GM15510 (cell line): ENCODE data around the gene FAM47E.

ENCODE experiments used
- POLR2A ChIP-seq: IDR thresholded peaks from 3 replicates; pipeline ENCODE4 v1.6.1; 2011; ENCODE audit warnings: borderline replicate concordance; ENCODE audit not compliant: insufficient read length; ENCODE audit errors: extremely low read depth

Gene FAM47E

DNA sequence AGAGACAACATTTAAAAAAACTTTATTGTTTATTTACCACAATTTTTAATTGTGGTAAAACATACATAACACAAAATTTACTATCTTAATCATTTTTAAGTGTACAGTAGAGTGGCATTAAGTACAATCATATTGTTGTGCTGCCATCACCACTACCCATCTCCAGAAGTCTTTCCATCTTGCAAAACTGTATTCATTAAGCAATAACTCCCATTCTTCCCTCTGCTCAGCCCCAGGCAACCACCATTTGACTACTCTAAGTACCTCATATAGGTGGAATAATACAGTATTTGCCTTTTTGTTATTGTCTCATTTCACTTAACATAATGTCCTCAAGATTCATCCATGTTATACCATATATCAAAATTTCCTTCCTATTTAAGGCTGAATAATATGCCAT, 12.8 kb upstream of the FAM47E start:
- TF ChIP-seq POLR2A: no peak

DNA sequence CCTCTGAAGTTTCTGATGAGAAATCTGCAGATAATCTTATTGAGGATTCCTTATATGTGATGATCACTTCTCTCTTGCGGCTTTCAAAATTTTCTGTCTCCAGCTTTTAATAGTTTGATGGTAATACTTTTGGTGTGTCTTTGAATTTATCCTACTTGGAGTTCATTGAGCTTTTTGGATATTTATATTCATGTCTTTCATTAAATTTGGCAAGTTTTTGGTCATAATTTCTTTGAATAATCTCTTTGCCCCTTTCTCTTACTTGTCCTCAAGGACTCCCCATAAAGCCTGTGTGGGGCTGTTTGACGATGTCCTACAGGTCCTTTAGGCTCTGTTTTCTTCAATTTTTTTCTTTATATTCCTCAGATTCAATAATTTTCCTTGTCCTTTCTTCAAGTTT, 11.3 kb upstream of the FAM47E start:
- no peak for TF ChIP-seq POLR2A

DNA sequence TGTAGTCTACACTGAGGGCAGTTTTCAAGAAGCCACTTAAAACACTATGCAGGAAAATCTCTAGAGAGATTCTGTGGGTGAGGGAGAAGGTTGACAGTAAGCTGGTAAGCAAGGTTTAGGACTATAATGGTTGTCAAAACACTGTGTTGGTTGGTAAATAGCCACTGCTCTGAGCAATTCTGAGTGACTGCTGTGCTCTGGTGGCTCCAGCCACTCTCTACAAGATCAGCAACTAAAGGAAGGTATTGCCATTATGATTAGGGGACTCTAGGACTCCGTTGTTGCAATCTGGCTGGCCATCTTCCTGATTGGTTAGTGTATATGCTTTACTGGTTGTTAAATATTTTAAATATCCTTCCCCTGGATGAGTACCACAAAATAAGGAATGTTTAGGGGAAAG, 5.5 kb upstream of the FAM47E start:
- TF ChIP-seq POLR2A: no peak

DNA sequence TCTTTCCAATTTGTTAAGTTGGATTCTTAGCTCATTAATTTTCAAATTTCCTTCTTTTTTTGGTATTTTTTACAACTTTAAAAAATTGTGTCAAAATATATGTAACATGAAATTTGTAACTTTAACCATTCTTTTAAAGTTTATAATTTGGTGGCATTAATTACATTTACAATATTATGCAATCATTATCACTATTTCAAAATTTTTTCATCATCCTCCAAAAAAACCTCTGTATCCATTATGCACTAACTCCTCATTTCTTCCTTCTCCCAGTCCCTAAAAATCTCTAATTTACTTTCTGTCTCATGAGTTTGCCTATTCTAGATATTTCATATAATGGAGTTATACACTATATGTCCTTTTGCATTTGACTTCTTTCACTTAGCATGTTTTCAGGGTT, 4.7 kb upstream of the FAM47E start:
- TF ChIP-seq POLR2A: no peak

DNA sequence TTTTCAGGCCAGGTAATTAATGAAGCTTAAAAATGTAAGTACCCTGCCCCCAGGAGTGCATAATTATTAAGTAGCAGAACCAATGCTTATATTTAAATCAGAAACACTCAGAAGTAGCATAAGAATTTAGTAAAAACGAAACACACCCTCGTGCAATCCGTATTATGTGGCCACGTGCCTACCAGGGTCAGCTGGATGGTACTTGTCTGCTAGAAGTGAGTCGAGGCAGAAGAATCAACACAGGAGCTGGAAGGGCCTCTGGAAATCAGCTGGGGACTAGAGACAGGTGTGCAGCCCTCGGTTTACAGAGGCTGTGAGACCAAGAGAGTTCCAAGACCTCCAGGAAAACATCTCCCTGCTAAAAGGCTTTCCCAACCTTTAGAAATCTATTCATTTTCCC, 559 bp upstream of the FAM47E start:
- no peak for TF ChIP-seq POLR2A

DNA sequence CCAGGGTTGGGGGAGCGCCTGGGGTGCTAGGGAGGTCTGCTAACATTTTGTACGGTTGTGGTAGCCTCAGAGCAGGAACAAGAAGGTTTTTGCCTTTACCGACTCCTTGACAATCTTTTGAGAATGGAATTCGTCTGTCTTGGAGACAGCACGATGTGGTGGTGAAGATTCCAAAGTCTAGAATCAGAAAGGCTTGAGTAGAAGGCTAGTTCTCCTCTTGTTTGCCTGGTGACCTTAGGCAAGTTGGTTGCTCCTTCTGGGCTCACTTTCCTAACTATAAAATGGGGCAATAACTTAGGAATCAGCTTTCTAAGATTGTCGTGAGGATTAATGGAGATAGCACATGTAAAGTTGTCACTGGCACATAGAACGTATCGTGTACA, 741 bp downstream of the FAM47E start:
- TF ChIP-seq POLR2A: no peak

DNA sequence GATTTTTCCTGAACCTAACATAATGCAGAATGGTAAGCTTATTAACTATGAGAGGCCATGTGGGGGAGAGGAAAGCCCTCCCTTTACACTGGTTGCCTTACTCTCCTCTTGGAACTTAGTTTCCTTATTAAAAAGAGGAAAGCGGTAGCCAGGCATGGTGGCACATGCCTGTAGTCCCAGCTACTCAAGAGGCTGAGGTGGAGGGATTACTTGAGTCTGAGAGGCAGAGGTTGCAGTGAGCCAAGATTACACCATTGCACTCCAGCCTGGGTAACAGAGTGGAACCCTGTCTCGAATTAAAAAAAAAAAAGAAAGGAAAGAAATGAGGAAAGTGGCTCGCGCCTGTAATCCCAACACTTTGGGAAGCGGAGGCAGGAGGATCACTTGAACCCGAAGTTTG, 2.0 kb downstream of the FAM47E start:
- no peak for TF ChIP-seq POLR2A

DNA sequence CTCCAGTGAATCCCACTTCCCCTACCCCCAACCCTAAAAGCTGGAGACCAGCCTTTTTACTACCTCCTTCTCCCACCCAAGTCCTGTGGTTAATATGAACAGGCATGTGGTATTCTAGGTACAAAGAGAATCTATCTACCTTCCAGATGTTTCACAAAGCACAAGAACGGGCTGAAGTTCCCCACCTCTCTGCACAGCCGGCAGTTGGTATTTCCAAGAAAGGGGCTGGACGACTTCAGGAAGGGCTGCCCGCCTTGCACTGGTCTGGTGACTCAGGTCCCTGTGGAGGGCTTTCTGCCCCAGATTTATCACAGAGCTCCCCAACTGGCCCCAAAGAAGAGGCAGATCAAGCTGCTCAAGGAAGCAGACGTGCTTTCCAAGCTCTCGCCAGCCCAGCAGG, 4.5 kb downstream of the FAM47E start:
- no peak for TF ChIP-seq POLR2A

DNA sequence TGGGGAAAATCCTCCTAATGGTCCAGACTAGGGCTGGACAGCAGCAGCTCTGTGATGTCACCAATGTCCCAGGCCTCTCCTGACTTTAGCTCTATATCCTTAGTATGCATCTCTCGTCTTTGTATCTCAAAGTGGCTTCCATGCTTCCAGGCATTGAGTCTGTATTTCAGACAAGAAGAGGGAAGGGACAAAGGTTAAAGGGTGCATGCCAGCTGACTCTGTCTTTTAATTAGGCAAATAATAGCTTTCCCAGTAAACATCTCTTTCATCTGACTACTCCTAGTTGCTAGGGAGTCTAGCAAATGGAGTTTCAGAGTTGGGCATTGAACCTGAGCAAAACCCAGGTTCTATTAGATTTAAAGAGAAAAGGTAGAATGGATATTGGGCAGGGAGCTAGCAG, 5.4 kb downstream of the FAM47E start:
- no peak for TF ChIP-seq POLR2A

DNA sequence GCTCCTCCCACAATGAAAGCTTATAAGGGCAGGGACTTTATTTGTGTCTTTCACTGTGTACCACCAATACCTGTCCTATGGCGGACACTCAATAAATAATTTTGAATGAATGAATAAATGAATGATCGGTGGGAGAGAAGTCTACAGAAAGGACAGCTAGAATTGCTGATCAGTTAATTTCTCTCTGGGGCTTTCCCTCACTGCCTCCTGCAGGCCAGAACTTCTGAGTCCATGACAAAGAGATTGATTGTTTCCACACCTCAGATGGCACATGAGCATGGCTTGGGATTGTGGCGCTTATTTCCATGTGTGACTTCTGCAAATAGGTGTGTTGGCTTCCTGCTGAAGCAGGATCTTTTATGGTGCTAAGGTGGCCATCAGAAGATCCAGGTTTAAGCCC, 6.3 kb downstream of the FAM47E start:
- no peak for TF ChIP-seq POLR2A

DNA sequence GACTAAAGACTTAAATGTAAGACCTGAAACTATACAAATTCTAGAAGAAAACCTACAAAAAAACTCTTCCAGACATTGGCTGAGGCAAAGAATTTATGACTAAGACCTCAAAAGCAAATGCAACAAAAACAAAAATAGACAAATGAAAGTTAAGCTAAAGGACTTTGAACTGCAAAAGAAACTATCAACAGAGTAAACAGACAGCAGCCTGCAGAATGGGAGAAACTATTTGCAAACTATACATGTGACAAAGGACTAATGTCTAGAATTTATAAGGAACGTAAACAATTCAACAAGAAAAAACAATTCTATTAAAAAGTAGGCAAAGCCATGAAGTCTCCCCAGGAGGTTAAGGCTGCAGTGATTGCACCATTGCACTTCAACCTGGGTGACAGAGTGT, 9.1 kb downstream of the FAM47E start:
- no peak for TF ChIP-seq POLR2A

DNA sequence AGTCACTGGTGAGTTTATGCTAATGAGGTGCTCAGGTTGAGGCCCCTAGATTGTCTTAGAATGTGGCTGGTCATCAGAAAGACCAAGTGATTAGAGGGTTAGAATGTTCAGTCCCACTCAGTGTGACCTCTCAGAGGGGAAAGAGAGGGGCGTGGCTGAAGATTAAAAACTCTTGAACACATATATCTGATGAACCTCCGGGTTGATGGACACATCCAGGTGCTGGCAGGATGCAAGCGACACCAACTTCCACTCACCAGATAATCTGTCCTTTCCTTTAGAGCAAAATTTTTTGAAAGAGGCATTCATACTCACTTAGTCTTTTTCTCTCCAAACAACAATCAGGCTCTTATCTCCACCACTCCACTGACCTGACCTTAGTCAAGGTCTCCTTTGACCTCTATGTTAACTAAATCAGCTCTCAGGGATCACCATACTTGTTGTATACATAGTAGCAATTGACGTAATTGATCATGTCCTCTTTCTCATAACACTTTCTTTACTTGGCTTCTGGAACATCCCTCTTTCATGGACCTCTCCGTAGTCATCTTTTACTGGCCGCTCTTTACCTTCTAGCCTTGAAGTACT, 14.2 kb downstream of the FAM47E start:
- no peak for TF ChIP-seq POLR2A

DNA sequence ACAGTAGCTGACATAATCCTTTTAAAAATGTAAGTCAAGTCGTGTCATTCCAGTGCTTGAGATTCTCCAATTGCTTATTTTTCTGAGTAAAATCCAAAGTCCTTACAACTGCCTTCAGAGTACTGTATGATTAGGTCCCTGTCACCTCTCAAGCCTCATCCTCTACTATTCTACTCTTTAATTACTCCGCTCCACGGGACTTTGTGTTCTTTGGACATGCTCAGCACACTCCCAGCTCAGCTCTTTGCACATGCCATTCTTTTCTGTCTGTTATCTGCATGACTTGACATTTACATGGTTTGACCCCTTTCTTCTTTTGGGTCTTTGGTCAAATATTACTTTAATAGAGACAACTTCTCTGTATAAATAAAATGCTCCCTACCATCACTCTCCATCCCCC, 15.1 kb downstream of the FAM47E start:
- no peak for TF ChIP-seq POLR2A

DNA sequence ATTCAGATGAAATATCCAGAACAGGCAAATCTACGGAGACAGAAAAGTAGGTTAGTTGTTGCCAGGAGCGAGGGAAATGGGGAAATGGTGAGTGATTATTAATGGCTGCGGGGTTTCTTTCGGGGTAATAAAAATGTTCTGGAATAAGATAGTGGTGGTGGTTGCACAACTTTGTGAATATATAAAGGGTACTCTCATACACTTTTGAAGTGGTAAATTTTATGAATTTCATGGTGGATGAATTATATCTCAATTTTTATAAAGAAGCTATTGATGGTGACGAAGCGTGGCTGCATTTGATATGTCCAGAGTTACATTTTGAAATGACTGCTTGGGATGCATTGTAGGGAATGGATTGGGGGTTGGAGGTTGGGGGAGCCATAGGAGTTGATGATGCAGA, 16.3 kb downstream of the FAM47E start:
- no peak for TF ChIP-seq POLR2A

DNA sequence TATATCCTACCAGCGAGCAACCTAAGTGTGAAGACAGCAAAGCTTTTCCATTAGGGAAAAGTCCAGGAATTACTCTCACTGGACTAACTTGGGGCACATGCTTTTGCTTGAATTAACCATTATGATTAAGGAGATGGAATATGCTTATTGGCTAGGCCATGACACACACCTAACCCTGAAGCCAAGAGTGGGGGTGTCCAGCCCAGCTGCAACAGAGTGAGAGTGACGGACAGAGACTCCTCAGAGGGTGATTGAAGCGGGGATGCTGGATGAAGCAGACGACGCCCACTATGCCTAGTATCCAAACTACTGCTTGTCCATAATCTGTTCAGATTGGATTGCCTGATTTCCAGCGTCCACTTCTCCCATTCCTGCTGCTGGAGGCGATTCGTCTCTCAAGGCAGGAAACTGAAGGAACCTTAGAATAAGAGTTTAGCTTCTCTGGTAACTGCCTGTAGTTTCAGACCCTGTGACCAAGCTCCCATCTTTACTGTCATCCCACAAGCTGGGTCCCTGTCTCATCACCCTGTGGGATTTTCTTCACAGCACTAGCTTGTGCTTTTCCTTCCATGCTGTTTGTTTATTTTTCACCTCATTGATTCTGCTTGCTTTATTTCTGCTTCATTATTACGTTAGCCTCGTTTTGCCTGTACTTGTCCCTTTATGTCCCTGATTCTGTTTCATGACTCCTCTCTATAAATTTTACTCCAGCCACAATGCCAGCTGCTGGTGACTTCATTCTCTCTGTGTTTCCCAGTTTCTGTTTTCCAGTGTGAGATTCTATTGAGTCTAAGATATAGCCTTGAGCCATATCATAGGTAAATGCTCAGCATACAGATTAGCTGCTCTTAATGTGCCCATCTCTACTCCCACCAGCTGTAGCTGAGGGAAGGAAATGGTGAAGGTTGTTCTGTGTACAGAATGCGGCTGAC, 19.0 kb downstream of the FAM47E start:
- no peak for TF ChIP-seq POLR2A

DNA sequence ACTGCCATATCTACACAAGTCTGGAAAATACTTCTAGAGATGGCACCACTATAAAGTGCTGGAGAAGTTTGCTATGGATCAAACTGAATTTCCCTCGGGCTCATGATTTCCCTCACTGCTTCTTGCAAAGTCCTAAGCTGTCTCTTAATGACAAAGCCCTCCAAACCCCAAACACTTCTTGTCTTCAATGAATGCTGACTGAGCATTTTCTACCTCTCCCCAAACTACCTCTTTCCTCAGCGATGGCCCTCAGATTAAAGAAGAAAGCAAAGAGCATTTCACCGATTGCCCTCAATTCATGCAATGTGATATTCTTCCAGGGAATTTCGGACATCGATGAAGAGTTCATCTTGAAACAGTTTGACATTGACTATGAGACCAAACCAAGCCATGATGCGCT, 19.7 kb downstream of the FAM47E start:
- no peak for TF ChIP-seq POLR2A
